NCI-H446 (cell line): ENCODE measurements around the gene ZNF787.
"Not testable (repeated sequence)": the region's sequence is repeated elsewhere in the genome, so short reads cannot be mapped to it uniquely, and the experiment has no call there.

Experiments used
- DNase-seq, 2 experiments: peaks; one replicate each; lab custom pipeline; 2025; lab: John Stamatoyannopoulos, UW

Gene ZNF787

GRCh38 chr19:56121180-56122167 is at the start of gene ZNF787:
Gene ZNF787 (minus strand): TSS chr19:56121295. CDS start chr19:56103217, 18,078 bp downstream.
- peak; percentile 96 to 99 for DNase-seq

DNA sequence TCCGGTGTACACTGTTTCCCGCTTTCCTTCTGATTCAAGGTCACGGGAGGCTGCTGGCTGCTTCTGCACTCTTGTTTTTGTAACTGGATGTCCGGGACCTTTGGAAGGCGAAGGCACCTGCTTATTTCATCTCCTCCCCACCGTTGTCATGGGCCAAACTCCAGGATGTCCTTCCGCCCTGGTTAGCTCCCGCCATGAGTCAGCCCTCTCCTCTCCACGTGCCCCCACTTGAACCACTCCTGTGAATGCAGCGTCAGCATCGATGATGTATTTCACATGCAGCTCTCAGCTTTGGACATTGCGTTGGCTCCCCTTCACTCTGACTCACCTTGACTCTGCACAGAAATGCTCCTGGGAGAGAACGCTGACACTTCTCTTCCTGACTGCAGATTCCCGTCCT is 49.2 kb upstream of the ZNF787 start:
- DNase-seq = no peak

- no peak for DNase-seq
These were observed 46.0 kb upstream of the ZNF787 start for GRCh38 chr19:56167064-56167578.

DNA sequence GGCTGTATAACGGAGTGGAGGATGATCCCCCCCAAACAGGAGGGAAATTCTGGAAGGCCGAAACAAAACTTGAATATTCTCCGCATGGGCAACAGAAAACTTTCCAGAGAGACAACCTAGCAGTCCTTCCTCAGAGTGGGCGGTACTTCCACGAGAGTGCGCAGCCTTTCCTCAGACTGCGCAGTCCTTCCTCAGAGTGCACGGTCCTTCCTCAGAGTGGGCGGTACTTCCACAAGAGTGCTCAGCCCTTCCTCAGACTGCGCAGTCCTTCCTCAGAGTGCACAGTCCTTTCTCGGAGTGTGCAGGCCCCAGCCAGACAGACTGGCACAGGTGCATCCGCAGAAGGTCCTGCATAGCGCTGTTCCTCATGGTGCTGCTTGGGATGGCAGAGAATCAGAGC is 42.0 kb upstream of the ZNF787 start:
- no peak for DNase-seq

- DNase-seq = no peak
These were observed 41.2 kb upstream of the ZNF787 start for GRCh38 chr19:56162258-56162657.

GRCh38 chr19:56161534-56161933 is 40.4 kb upstream of the ZNF787 start:
- no peak for DNase-seq

DNA sequence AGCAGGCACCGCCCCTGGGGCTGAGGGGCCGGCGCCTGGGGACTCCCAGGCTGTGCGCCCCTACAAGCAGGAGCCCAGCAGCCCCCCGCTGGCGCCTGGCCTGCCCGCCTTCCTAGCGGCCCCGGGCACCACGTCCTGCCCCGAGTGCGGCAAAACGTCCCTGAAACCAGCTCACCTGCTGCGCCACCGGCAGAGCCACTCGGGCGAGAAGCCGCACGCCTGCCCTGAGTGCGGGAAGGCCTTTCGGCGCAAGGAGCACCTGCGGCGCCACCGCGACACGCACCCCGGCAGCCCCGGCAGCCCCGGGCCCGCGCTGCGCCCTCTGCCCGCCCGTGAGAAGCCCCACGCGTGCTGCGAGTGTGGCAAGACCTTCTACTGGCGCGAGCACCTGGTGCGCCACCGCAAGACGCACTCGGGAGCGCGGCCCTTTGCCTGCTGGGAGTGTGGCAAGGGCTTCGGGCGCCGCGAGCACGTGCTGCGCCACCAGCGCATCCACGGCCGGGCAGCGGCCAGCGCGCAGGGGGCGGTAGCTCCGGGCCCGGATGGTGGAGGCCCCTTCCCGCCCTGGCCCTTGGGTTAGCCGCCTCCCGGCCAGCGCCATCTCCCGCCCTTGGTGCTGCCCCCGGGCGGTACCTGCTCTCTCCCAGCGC is 38.7 kb upstream of the ZNF787 start:
- no peak for DNase-seq

GRCh38 chr19:56159009-56159559 is 38.0 kb upstream of the ZNF787 start:
- DNase-seq = no peak

- no peak for DNase-seq
These were observed 37.2 kb upstream of the ZNF787 start for GRCh38 chr19:56158170-56158757.

DNA sequence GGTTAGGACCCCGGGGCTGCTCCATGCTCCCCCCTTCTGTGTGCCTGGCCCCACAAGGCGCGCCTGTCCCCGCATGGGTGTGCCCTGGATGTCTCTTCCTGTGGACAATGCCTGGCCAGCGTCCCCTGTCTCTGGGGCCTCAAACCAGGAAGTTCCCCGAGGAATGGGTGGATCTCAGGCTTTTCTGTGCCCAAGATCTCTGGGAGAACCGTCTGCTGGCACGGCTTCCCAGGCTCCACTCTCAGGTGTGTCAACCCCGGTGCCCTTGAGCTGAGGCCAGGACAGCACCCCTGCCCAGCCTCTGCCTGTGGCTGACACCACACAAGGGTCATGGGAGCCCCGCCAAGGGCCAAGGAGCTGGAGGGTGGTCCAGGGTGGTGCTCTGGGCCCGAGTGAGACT is 35.7 kb upstream of the ZNF787 start:
- DNase-seq = no peak

- no peak for DNase-seq
These were observed 34.1 kb upstream of the ZNF787 start for GRCh38 chr19:56155124-56155687.

GRCh38 chr19:56153507-56153906 is 32.4 kb upstream of the ZNF787 start:
- DNase-seq = no peak

- no peak for DNase-seq
These were observed 31.5 kb upstream of the ZNF787 start for GRCh38 chr19:56152644-56153043.

DNA sequence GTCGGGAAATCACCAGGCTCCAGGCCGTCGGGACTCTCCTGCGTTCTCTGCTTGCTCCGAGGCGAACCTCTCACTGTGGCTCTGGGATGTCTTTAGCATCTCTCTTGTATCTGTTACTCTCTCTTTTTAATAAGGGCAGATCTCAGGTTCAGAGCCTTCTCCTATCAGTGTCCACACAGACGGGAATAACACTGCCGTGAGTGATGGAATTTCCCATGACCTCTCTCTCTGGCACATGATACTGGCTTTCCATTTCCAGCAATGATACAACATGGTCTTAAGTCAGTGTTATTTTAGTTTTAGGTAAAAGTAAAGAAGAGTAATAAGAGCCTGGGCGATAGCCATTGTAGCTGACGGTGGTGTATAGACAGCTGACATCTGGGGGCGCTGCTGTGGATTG is 29.3 kb upstream of the ZNF787 start:
- DNase-seq = no peak

DNA sequence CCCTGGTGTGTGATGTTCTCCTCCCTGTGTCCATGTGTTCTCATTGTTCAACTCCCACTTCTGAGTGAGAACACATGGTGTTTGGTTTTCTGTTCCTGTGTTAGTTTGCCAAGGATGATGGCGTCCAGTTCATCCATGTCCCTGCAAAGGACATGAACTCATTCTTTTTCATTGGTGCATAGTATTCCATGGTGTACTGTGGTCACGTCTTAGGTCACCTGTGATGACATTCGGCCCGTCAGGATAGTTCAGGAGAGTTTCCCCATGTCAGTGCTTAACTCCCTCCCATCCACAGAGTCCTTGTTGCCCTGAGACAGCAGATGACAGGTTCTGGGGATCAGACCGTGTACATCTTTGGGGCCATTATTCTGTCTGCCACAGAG is 28.6 kb upstream of the ZNF787 start:
- no peak for DNase-seq

- not testable (repeated sequence) for DNase-seq
These were observed 28.0 kb upstream of the ZNF787 start for GRCh38 chr19:56148955-56149655.

DNA sequence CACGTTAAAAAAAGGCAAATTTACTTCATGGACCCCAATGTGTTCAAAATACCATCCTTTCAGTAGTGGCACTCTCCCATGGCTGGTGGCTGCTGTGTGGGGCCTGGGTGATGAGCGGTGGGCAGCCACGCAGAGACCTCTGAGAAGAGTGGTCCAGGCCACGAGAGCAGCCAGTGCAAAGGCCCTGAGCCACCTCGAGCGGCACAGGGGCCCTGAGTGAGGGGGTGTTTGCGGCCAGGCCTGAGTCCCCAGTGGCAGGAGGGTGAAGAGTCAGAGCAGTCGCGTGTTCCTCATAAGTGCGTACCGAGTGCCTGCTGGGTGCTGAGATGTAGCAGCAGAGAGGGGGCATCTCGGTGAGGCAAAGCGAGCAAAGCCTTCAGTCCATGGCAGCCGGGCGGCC is 27.0 kb upstream of the ZNF787 start:
- no peak for DNase-seq

- no peak for DNase-seq
These were observed 26.2 kb upstream of the ZNF787 start for GRCh38 chr19:56147307-56147706.

- DNase-seq = no peak
These were observed 25.8 kb upstream of the ZNF787 start for GRCh38 chr19:56146904-56147303.

DNA sequence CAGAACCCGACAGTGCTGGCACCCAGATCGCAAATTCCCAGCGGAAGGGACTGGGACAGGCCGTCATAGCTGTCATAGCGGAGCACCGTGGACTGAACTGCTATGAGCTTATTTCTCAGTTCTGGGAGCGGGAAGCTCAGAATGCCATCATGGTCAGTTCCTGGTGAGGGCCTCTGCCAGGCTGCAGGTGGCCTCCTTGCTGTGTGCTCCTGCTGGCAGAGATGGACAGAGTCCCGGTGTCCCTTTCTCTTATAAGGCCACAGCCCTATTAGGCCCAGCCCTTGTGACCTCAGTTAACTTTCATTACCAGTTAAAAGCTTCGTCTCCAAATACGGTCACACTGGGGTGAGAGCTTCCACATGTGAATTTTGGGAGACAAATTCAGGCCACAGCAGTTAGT is 24.6 kb upstream of the ZNF787 start:
- DNase-seq = no peak

DNA sequence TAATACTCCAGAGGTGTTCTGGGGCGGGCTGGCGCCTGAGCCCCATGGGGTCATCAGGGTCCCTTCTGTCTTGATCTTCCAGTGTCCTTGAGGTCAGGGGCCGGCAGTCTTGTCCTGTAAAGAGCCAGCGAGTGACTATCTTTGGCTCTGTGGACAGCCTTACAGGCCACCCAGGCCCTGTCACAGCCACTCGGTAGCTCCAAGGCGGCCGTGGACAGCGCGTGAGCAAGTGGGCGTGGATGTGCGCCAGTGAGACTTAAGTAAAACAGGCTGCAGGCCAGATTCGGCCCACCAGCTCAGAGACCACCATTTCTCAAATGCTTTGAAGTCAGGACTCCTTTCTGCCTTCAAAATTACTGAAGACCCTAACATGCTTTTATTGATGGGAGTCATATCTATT is 23.7 kb upstream of the ZNF787 start:
- DNase-seq = no peak
